Stomach (tissue), 9 donors: ENCODE data around the gene VEGFA. TPM values are rescaled to one million over a fixed set of nuclear protein-coding genes. Genes with fewer than 3 reads are reported as not detected.

ENCODE experiments used
- DNase-seq, 2 donors: peaks; one replicate each; pipeline versions ENCODE4 v3.0.0 to v3.0.0-alpha.2; 2013 to 2019
- H3K27ac ChIP-seq, 5 donors: fragments of 200-600 bp in 4 of 5; sonication (generic) in 4 of 5; one replicate each; pipeline ENCODE4 v1.5.1; 2013 to 2019; ENCODE audit warnings: mild to moderate bottlenecking in 1 of 5, moderate library complexity in 1 of 5
- H3K27me3 ChIP-seq, 3 donors: fragments of 200-600 bp; sonication (generic); one replicate each; pipeline ENCODE4 v1.5.1; 2017 to 2019; ENCODE audit warnings: mixed run types in 1 of 3
- H3K36me3 ChIP-seq, 4 donors: fragments of 200-600 bp; sonication (generic); 1 replicate in 3 of 4; 2 replicates in 1 of 4; pipeline ENCODE4 v1.5.1; 2016 to 2019
- H3K4me1 ChIP-seq, 4 donors: fragments of 200-600 bp; sonication (generic); one replicate each; pipeline ENCODE4 v1.5.1; 2016 to 2019
- H3K4me3 ChIP-seq, 4 donors: fragments of 200-600 bp; sonication (generic) in 3 of 4; one replicate each; pipeline ENCODE4 v1.5.1; 2016 to 2019; ENCODE audit warnings: mild to moderate bottlenecking in 1 of 4
- H3K9me3 ChIP-seq, 4 donors: fragments of 200-600 bp; sonication (generic); one replicate each; pipeline ENCODE4 v1.5.1; 2016 to 2019
- CTCF ChIP-seq, 7 experiments: fragments of 450-650 bp in 4 of 7; fragments of 200-600 bp in 3 of 7; sonication (generic) in 3 of 7; IDR thresholded peaks; one replicate each; pipeline ENCODE4 v1.5.1; 2016 to 2019; ENCODE audit warnings: antibody characterized with exemption in 7 of 7, control low read depth in 2 of 7, mild to moderate bottlenecking in 1 of 7
- EP300 ChIP-seq: sonication (generic); formaldehyde crosslinking; IDR thresholded peaks from one replicate; pipeline ENCODE4 v1.6.1; 2017; ENCODE audit warnings: antibody characterized with exemption
- POLR2A ChIP-seq, 4 donors: fragments of 450-650 bp; IDR thresholded peaks; one replicate each; pipeline ENCODE4 v1.6.1; 2016; ENCODE audit warnings: antibody characterized with exemption in 4 of 4, control low read depth in 2 of 4, mild to moderate bottlenecking in 1 of 4, moderate library complexity in 1 of 4
- POLR2AphosphoS5 ChIP-seq, 3 donors: sonication (generic); formaldehyde crosslinking; IDR thresholded peaks; one replicate each; pipeline ENCODE4 v1.6.1; 2016; ENCODE audit warnings: antibody characterized with exemption in 3 of 3
- WGBS, 5 donors: extraction: QIAGEN DNeasy Blood & Tissue Kit in 3 of 5; methylation state at CpG; one replicate each; pipeline versions ENCODE4 v1.1.5 to v1.1.7; 2013 to 2018; 5-methylcytosine and 5-hydroxymethylcytosine counted together
- intact Hi-C: fragments of 100-400 bp; cut with DNase I; formaldehyde crosslinking; loops from one replicate; pipeline ENCODE4 v1.15.1; 2023; ENCODE audit warnings: low total_unique reads
- polyA plus RNA-seq, 3 donors: library from polyadenylated mRNA; stranded (reverse); fragments of 200-250 nt; gene quantifications; one replicate each; pipeline ENCODE4 v1.2.3, GENCODE V29; 2013
- total RNA-seq, 5 donors: library from RNA; depleted of rRNA; stranded (reverse); fragments of >200 nt; gene quantifications; one replicate each; pipeline versions ENCODE4 v1.1.0 to v1.2.3, GENCODE V29; 2014 to 2016
- donor health status: healthy with polysubstance abuse.
- donor health status: Bipolar disorder and iron deficiency.
- donor health status: healthy.

Gene VEGFA
- total and polyA plus RNA-seq, 8 donors = 28.6 to 438 (median 235) TPM

- H3K4me3 ChIP-seq = no peak overlapping the region
- no peaks in the 10 kb centered on the region for H3K27me3 ChIP-seq
- no peaks in the 10 kb centered on the region for H3K9me3 ChIP-seq
- TF ChIP-seq EP300 (no peak), POLR2A (IDR thresholded peaks at IDR 0.05) (no peak), CTCF (IDR thresholded peaks at IDR 0.05) (no peak), POLR2AphosphoS5 (IDR thresholded peaks at IDR 0.05) (no peak)
- intact Hi-C loops = loop anchor here (10.0 kb wide), 1 partner anchor 95 kb away; no protein-coding TSS in a partner anchor
- no peak for DNase-seq
- H3K4me1 ChIP-seq = peaks cover 0 to 11% (median 2%) of the 10 kb centered on the region in 4 donors
- H3K36me3 ChIP-seq = no peaks in the 10 kb centered on the region
- 67 to 87% (median 82%) methylated on average over 4 of the region's 4 CpGs for WGBS, 5 donors
- H3K27ac ChIP-seq = no peak overlapping the region
Measured at GRCh38 chr6:43759907-43760206, 10.2 kb upstream of the VEGFA start.

- TF ChIP-seq CTCF (IDR thresholded peaks at IDR 0.05) = no peak
- TF ChIP-seq POLR2AphosphoS5 (IDR thresholded peaks at IDR 0.05) = no peak
- no peak for TF ChIP-seq POLR2A (IDR thresholded peaks at IDR 0.05)
- no peak for TF ChIP-seq EP300
- H3K27me3 ChIP-seq = no peaks in the 10 kb centered on the region
- intact Hi-C loops = loop anchor here (10.0 kb wide), 1 partner anchor 96 kb away; no protein-coding TSS in a partner anchor
- no peaks in the 10 kb centered on the region for H3K9me3 ChIP-seq
- H3K4me1 ChIP-seq = peaks cover 0 to 11% (median 2%) of the 10 kb centered on the region in 4 donors
- 80 to 87% (median 80%) methylated on average over 15 of the region's 15 CpGs for WGBS, 5 donors
- DNase-seq = no peak
- H3K27ac ChIP-seq = no peak overlapping the region
- no peak overlapping the region for H3K4me3 ChIP-seq
- no peaks in the 10 kb centered on the region for H3K36me3 ChIP-seq
Measured at GRCh38 chr6:43760210-43761168, 9.5 kb upstream of the VEGFA start.

- Histone ChIP-seq H3K27me3 (no peaks in the 10 kb centered on the region), H3K27ac (no peak overlapping the region), H3K4me1 (peaks cover 0 to 22% (median 5%) of the 10 kb centered on the region in 4 donors), H3K4me3 (no peak overlapping the region), H3K36me3 (no peaks in the 10 kb centered on the region), H3K9me3 (no peaks in the 10 kb centered on the region)
- intact Hi-C loops = loop anchor here (10.0 kb wide), 1 partner anchor 97 kb away; no protein-coding TSS in a partner anchor
- TF ChIP-seq POLR2A (IDR thresholded peaks at IDR 0.05) (no peak), EP300 (no peak), CTCF (IDR thresholded peaks at IDR 0.05) (no peak), POLR2AphosphoS5 (IDR thresholded peaks at IDR 0.05) (no peak)
- 89 to 97% (median 92%) methylated on average over 8 to 9 of the region's 9 CpGs for WGBS, 5 donors
- DNase-seq = no peak
Measured at GRCh38 chr6:43761666-43762409, 8.2 kb upstream of the VEGFA start.

GRCh38 chr6:43762410-43762768 is 7.6 kb upstream of the VEGFA start:
- no peak overlapping the region for H3K4me3 ChIP-seq
- peaks cover 0 to 28% (median 8%) of the 10 kb centered on the region in 4 donors for H3K4me1 ChIP-seq
- no peaks in the 10 kb centered on the region for H3K27me3 ChIP-seq
- H3K9me3 ChIP-seq = no peaks in the 10 kb centered on the region
- DNase-seq = no peak
- TF ChIP-seq CTCF (IDR thresholded peaks at IDR 0.05) (no peak), POLR2AphosphoS5 (IDR thresholded peaks at IDR 0.05) (no peak), POLR2A (IDR thresholded peaks at IDR 0.05) (no peak), EP300 (no peak)
- no peak overlapping the region for H3K27ac ChIP-seq
- no peaks in the 10 kb centered on the region for H3K36me3 ChIP-seq
- 81 to 90% (median 84%) methylated on average over 3 to 5 of the region's 5 CpGs for WGBS, 5 donors
- intact Hi-C loops = loop anchor here (10.0 kb wide), 1 partner anchor 98 kb away; no protein-coding TSS in a partner anchor
